ENCODE measurements around the gene PIM2.
"Not testable (repeated sequence)": the region's sequence is repeated elsewhere in the genome, so short reads cannot be mapped to it uniquely, and the experiment has no call there.

The PIM2 gene

DNA sequence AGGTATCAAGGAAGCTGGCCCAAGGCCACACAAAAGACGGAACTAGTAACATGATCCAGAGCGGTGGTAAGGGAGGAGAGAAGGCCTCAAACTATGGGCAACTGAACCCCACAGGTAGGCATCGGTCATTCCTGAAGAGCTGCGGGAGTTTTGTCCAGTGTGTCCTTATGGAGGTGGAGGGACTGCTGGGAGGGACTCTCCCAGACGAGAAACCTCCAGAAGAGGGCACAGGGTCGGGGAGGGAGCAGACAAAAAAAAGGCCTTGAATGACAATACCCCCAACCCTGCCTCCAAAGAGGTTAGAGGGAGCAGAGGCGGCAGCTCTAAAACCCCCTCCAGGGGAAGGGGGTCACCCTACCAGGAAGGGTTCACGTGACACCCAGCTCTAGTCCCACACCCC is 14.6 kb downstream of the PIM2 start:
- DNase-seq, result no peak

DNA sequence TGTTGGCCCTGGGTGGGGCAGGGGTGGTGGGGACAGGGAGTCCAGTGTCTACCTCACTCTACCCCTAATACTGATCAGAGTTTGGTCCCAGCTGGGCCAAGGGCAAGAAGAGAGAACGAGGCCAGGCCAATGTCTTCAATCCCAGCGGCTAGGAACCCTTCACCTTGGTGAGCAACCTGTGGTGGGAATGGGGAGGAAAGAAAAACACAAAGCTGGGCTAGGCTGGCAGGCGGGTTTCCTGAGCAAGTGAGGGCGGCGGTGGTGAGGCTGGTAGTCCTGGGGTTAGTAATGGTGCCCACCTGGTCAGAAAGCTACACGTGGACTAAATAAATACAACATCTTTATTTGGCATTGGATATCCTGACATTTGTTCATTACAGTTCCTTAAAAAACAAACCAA is 15.5 kb downstream of the PIM2 start:
- no peak for DNase-seq

GRCh38 chrX:48902776-48903175 is 16.0 kb downstream of the PIM2 start:
- no peak for DNase-seq

- no peak for DNase-seq
These were observed 16.7 kb downstream of the PIM2 start for GRCh38 chrX:48902135-48902534.

GRCh38 chrX:48901069-48901468 is 17.8 kb downstream of the PIM2 start:
- DNase-seq, result no peak

GRCh38 chrX:48899078-48899410 is 19.8 kb downstream of the PIM2 start:
- no peak for DNase-seq

- DNase-seq, result peak; percentile 89
These were observed 21.1 kb downstream of the PIM2 start, which contains the start of the genes PQBP1 and TIMM17B for GRCh38 chrX:48897625-48898306. Gene PQBP1, plus strand, starts transcription at chrX:48897930. Its CDS starts 580 bp downstream, at chrX:48898510. Gene TIMM17B, minus strand, starts transcription at chrX:48897768. Its CDS starts 19 bp downstream, at chrX:48897749.

DNA sequence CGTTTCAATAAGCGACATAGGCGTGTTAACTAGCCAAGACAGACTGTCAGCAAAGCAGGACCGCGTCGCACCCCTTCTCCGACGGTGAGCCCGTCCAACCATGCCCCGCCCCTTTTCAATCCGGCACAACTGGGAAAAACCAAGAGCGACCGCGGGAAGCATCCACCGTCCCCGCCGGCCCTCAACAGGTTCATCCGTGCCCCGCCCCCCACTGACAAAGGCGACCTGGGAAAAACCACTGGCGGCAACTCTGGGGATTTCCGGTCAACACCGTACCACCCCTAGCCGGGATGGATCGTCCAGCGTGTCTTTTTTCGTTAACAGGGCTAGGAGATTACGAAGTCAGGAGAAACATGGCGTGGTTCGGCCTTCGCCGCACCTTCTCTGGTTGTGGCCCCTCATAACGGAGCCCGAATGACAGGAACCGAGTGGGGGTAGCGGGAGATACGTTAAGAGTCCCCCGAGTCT is 21.6 kb downstream of the PIM2 start:
- DNase-seq, result peak; percentile 78

DNA sequence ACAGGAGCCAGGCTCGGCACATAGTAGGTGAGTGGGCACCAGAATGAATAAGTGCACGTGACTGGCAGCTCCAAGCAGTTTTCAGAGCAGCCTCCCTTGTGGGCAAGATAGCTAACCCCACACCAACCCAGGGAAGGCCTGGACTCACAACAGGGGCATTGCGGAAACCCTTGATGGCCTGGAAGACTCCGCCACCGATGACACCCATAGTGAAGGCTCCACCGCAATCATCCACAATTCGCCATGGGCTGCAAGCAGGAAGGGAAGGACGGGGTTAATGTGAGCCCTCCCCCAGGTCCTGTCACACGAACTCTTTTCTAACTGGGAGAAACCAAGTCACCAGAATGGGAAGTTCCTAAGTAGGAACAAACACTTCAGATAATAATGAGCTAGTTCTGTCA is 22.2 kb downstream of the PIM2 start:
- DNase-seq, result peak; percentile 43

DNA sequence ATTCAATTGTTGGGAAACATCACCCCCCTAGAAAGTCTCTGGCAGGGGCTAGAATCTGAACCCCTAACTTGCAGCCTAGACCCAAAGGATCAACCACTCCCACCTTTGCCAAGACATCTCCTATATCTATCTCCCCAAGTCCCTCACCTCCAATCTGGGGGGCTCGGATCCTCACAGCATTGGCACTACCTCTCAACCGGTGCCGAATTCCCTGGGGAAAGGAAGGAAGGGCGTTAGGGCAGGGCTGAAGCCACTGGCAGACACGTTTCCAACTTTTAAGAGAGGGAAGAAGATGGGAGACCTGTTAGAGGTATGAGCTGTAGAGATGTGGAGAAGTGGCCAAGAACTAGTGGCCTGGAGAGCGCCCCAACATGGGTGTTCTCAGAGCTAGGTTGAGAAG is 23.9 kb downstream of the PIM2 start:
- DNase-seq, result no peak

- DNase-seq, result no peak
These were observed 25.1 kb downstream of the PIM2 start for GRCh38 chrX:48893556-48894348.

DNA sequence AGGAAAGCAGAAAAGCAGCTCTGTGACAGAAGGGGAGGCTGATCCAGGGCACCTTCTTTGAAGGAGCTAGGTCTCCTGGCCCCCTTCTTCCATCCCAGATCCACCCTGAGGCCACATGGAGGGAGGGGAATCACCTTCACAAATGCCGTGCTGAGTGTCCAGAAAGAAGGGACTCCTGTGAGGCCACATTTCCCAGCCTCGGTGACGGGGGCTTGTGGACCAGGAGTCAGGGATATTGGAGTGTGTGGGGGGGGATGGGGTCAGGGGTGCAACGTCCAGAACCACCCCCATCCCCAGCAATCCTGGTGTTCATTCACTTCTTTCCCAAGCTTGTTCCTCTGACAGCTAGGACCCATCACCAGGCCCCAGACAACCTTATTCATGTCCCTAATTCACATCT is 25.9 kb downstream of the PIM2 start:
- no peak for DNase-seq

DNA sequence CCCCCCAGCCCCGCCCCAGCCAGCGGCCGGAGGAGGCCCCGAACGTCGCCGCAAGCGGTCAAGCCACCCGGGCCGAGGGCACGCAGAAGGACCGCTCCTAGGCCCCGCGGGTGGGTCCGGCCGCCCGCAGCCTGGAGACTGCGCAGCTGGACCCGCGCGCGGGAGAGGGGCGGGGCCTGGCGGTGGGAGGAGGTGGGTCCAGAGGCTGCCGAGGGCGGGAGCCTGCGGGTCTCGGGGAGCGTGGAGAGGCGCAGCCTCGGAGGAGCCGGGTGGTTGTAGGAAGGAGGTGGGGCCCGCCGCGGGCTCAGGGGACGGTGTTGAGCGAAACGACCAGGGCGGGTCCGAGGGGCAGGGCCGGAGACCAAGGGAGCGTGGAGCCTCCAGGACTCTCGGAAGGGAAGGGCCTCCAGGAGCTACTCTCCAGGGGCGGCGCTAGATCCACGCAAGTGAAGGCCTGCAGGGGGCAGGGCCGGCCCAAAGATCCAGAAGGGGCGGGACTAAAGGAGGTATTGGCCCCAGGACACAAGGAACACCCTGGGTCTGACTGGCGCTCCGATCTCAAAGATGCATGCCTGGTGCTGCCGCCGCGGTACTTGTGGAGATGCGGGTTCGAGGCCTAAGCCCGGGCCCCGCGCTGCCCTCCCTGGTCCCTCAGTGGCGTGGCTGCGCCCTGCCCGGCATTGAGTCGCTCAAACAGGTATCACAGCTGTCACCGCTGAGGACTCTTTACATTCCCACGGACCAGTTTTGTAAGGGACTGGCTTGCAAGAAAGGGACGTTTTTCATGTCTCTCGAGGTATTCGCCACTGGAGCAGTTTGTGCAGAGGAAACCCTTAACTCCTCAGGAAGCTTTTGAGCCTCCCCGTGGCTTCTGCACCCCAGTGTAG is 27.2 kb downstream of the PIM2 start:
- DNase-seq, result peak; percentile 75

DNA sequence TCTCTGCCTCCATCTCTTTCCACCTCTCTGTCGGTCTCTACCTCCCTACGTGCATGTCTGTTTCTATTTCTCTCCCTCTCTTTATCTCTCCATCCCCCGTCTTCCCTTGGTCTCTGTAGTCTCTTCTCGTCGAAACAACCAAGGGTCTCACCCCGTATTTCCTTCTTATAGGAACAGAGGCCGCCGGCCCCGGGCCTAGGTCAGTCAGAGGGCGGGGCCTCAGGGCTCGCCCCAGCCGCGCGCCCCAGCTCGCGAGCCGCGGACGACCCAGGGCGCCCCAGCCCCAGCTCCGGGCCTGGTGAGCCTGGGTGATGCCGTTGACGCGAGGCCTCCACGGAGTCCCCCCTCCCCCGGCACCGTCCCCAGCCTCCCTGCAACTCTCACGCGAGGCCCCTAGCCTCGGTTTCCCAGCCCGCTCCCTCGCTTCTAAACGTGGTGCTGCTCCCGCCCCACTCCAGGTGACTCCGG is 27.9 kb downstream of the PIM2 start:
- DNase-seq, result no peak

DNA sequence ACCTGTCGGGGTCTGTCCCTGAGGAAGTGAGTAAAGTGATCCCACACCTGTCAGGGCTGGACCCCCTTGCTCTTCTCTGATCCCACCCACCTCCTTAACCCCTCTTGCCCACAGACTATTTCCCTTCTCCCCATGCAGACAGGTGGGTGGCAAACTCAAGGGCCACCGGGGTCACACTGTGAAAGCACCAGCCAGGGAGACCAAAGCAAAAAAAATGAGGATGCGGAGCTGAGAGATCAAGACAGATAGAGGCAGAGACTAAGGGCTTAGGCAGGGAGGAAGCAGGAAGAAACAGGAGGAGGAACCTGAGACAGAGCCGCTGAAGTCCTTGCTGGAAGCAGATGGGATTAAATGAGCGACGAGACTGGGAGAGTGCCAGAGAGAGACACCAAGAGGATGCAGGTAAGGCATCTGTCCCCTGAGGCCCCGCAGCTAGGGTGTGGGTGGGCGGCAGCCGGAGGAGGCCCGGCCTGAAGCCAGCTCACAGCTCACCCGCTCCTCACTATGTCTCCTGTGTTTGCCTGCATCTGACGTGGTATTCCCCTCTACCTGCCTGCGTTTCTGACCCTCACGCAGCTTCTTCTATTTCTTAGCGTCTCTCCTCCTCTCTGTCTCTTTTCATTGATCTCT is 28.4 kb downstream of the PIM2 start:
- no peak for DNase-seq

- not testable (repeated sequence) for DNase-seq
These were observed 32.2 kb downstream of the PIM2 start for GRCh38 chrX:48886586-48886985.

DNA sequence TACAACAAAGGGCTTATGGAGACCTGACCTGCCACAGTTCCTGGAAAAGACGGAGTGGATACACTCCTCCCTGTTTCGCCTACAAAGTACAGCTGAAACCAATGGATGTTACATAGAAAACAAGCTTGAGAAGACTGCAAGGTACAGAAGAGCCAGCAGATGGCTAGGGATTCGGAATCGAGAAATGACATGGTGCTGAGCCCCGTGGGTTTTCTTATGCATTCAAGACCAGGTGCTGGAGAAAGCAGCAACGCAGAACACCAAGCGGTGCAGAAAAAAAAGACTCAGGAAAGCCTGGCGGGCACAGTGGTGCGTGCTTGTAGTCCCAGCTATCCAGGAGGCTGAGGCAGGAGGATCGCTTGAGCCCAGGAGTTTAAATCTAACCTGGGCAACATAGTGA is 35.1 kb downstream of the PIM2 start:
- peak; percentile 2 for DNase-seq

GRCh38 chrX:48876944-48877343 is 41.9 kb downstream of the PIM2 start:
- not testable (repeated sequence) for DNase-seq

- not testable (repeated sequence) for DNase-seq
These were observed 46.8 kb downstream of the PIM2 start for GRCh38 chrX:48872017-48872416.

DNA sequence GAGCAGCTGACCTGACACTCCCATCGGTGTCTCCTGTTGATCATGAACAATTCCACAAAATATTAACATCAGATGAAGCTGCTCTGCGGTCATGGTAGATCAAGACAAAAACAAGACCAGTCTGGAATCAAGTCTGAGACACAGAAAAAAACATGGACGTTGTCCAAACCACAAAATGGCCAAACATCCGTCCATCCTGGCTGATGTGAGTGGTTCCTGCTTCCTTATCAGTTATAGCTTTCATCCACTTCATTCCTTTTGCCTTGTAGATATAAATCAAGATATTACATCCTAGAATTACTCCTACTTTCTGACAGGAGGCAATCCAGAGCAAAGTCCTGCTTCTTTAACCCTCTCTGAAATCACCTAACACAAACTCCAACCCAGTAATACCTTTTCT is 54.6 kb downstream of the PIM2 start:
- DNase-seq, result no peak

Measured in NCI-H526 treated with DMSO at 0.1 percent for 48 hours (cell line).